Keratinocyte (primary cell): ENCODE data around the gene FOXS1.

ENCODE experiments used
- EZH2 ChIP-seq: IDR thresholded peaks from one replicate; pipeline ENCODE4 v1.6.1; 2012; ENCODE audit warnings: inconsistent platforms, mild to moderate bottlenecking, low read length, moderate library complexity
- TF ChIP-seq, protein P1 (sequence below), 3 experiments: IDR thresholded peaks in 1 of 3; conservative IDR thresholded peaks in 1 of 3; optimal IDR thresholded peaks in 1 of 3; 2 replicates in 2 of 3; 3 replicates in 1 of 3; pipeline versions ENCODE3 to v1.5.1; 2011; ENCODE audit warnings: low read length in 3 of 3, mild to moderate bottlenecking in 3 of 3, moderate library complexity in 2 of 3, control low read depth in 1 of 3, inconsistent platforms in 1 of 3; ENCODE audit not compliant: insufficient read depth in 2 of 3; ENCODE audit errors: extremely low read depth in 1 of 3

GRCh38 chr20:31827059-31827458, 18.3 kb downstream of the FOXS1 start:
- TF ChIP-seq, protein P1, sequence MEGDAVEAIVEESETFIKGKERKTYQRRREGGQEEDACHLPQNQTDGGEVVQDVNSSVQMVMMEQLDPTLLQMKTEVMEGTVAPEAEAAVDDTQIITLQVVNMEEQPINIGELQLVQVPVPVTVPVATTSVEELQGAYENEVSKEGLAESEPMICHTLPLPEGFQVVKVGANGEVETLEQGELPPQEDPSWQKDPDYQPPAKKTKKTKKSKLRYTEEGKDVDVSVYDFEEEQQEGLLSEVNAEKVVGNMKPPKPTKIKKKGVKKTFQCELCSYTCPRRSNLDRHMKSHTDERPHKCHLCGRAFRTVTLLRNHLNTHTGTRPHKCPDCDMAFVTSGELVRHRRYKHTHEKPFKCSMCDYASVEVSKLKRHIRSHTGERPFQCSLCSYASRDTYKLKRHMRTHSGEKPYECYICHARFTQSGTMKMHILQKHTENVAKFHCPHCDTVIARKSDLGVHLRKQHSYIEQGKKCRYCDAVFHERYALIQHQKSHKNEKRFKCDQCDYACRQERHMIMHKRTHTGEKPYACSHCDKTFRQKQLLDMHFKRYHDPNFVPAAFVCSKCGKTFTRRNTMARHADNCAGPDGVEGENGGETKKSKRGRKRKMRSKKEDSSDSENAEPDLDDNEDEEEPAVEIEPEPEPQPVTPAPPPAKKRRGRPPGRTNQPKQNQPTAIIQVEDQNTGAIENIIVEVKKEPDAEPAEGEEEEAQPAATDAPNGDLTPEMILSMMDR (optimal IDR thresholded peaks at IDR 0.05 in 1 of 3, IDR thresholded peaks at IDR 0.05 in 1 of 3, conservative IDR thresholded peaks at IDR 0.05 in 1 of 3; ENCODE audit: extremely low read depth in 1 of 3, insufficient read depth in 2 of 3, low read length in 3 of 3) = no peak
- TF ChIP-seq EZH2 = no peak
